SJCRH30 (cell line): ENCODE data around the gene SRRM3. TPM values are rescaled to one million over a fixed set of nuclear protein-coding genes. Genes with fewer than 3 reads are reported as not detected.
"Not testable (repeated sequence)": the region's sequence is repeated elsewhere in the genome, so short reads cannot be mapped to it uniquely, and the experiment has no call there.

Source experiments
- DNase-seq, 2 experiments: peaks; one replicate each; pipeline ENCODE4 v3.0.0-alpha.2; 2015 to 2020
- H3K27ac ChIP-seq: fragments of 250-450 bp; sonication (Bioruptor Pico); 2 replicates; pipeline ENCODE4 v1.5.1; 2020; ENCODE audit warnings: mild to moderate bottlenecking, moderate library complexity
- H3K27me3 ChIP-seq: fragments of 250-450 bp; sonication (Bioruptor Pico); 2 replicates; pipeline ENCODE4 v1.5.1; 2020; ENCODE audit warnings: mild to moderate bottlenecking, moderate library complexity
- H3K36me3 ChIP-seq: fragments of 250-450 bp; sonication (Bioruptor Pico); 2 replicates; pipeline ENCODE4 v1.5.1; 2020; ENCODE audit warnings: mild to moderate bottlenecking, moderate library complexity
- H3K4me1 ChIP-seq: fragments of 250-450 bp; sonication (Bioruptor Pico); 2 replicates; pipeline ENCODE4 v1.5.1; 2020; ENCODE audit warnings: mild to moderate bottlenecking, moderate library complexity
- H3K4me3 ChIP-seq: fragments of 250-450 bp; sonication (Bioruptor Pico); 2 replicates; pipeline ENCODE4 v1.5.1; 2020; ENCODE audit warnings: mild to moderate bottlenecking, moderate library complexity
- H3K9me3 ChIP-seq: fragments of 250-450 bp; sonication (Bioruptor Pico); replicated peaks from 2 replicates; pipeline ENCODE4 v1.5.1; 2020; ENCODE audit warnings: mild to moderate bottlenecking, moderate library complexity
- total RNA-seq: library from RNA; depleted of rRNA; stranded (reverse); fragments of >200 nt; shearing (Covaris generic); gene quantifications from 2 replicates; pipeline ENCODE4 v1.2.3, GENCODE V29; 2014

SRRM3 gene
- total RNA-seq, 1 experiment from 2014 or later: 0.43 TPM

GRCh38 chr7:76292911-76293310 lies 91.2 kb downstream of the SRRM3 start:
- not testable (repeated sequence) for H3K4me3 ChIP-seq, H3K9me3 ChIP-seq, H3K27me3 ChIP-seq, DNase-seq, H3K36me3 ChIP-seq, H3K27ac ChIP-seq
- peaks cover 20% of the 10 kb centered on the region for H3K4me1 ChIP-seq

GRCh38 chr7:76293407-76293901 lies 91.8 kb downstream of the SRRM3 start:
- Histone ChIP-seq H3K27ac (no peak overlapping the region), H3K4me3 (no peak overlapping the region), H3K27me3 (0 out of 2 replicates have a peak, but pooled peaks cover 4% of the 10 kb centered on the region), H3K36me3 (no peaks in the 10 kb centered on the region), H3K9me3 (no peaks in the 10 kb centered on the region), H3K4me1 (peaks cover 20% of the 10 kb centered on the region)
- DNase-seq: no peak

- Histone ChIP-seq H3K36me3 (no peaks in the 10 kb centered on the region), H3K4me1 (peaks cover 20% of the 10 kb centered on the region), H3K27ac (peak overlapping the region; percentile 94), H3K4me3 (peak overlapping the region; percentile 49), H3K9me3 (no peaks in the 10 kb centered on the region), H3K27me3 (0 out of 2 replicates have a peak, but pooled peaks cover 4% of the 10 kb centered on the region)
- DNase-seq: peak; percentile 99
Observed at GRCh38 chr7:76294344-76295024, 92.8 kb downstream of the SRRM3 start.

GRCh38 chr7:76296743-76297740 lies 95.3 kb downstream of the SRRM3 start:
- no peak overlapping the region for H3K27ac ChIP-seq
- DNase-seq: no peak
- peaks cover 18% of the 10 kb centered on the region for H3K4me1 ChIP-seq
- H3K36me3 ChIP-seq: no peaks in the 10 kb centered on the region
- no peak overlapping the region for H3K4me3 ChIP-seq
- 0 out of 2 replicates have a peak, but pooled peaks cover 4% of the 10 kb centered on the region for H3K27me3 ChIP-seq
- H3K9me3 ChIP-seq: no peaks in the 10 kb centered on the region

GRCh38 chr7:76300166-76300731 lies 98.6 kb downstream of the SRRM3 start:
- Histone ChIP-seq H3K4me3 (no peak overlapping the region), H3K27ac (no peak overlapping the region), H3K36me3 (peaks cover 4% of the 10 kb centered on the region; the same call in 1 of the 2 replicates), H3K27me3 (0 out of 2 replicates have a peak, but pooled peaks cover 4% of the 10 kb centered on the region), H3K4me1 (peaks cover 15% of the 10 kb centered on the region), H3K9me3 (no peaks in the 10 kb centered on the region)
- DNase-seq: peak; percentile 54

GRCh38 chr7:76301000-76301399 lies 99.3 kb downstream of the SRRM3 start:
- 0 out of 2 replicates have a peak, but pooled peaks cover 4% of the 10 kb centered on the region for H3K27me3 ChIP-seq
- DNase-seq: no peak
- no peak overlapping the region for H3K27ac ChIP-seq
- no peaks in the 10 kb centered on the region for H3K9me3 ChIP-seq
- no peak overlapping the region for H3K4me3 ChIP-seq
- peaks cover 4% of the 10 kb centered on the region; the same call in 1 of the 2 replicates for H3K36me3 ChIP-seq
- peaks cover 13% of the 10 kb centered on the region for H3K4me1 ChIP-seq

- Histone ChIP-seq H3K4me3 (peak within 1 kb of the TSS; percentile 67), H3K27me3 (no peaks in the 10 kb centered on the region), H3K9me3 (no peaks in the 10 kb centered on the region), H3K4me1 (peaks cover 16% of the 10 kb centered on the region), H3K36me3 (peaks cover 4% of the 10 kb centered on the region; the same call in 1 of the 2 replicates), H3K27ac (peak within 1 kb of the TSS; percentile 41)
- DNase-seq: peak; percentile 91 to 94
Observed at GRCh38 chr7:76302347-76303201, 100.9 kb downstream of the SRRM3 start, which contains the start of gene HSPB1. Gene HSPB1 (plus strand): TSS chr7:76302673. CDS start chr7:76302713, 40 bp downstream.

GRCh38 chr7:76303202-76304147 lies 101.8 kb downstream of the SRRM3 start:
- peaks cover 19% of the 10 kb centered on the region for H3K4me1 ChIP-seq
- peak; percentile 96 to 97 for DNase-seq

GRCh38 chr7:76304888-76305375 lies 103.2 kb downstream of the SRRM3 start:
- Histone ChIP-seq H3K27ac (no peak overlapping the region), H3K9me3 (no peaks in the 10 kb centered on the region), H3K4me3 (no peak overlapping the region), H3K36me3 (peaks cover 4% of the 10 kb centered on the region; the same call in 1 of the 2 replicates), H3K27me3 (no peaks in the 10 kb centered on the region), H3K4me1 (peaks cover 19% of the 10 kb centered on the region)
- no peak for DNase-seq

More at GRCh38 chr7:76303202-76304147, 101.8 kb downstream of the SRRM3 start:
- H3K4me3 ChIP-seq: peak overlapping the region; percentile 67
- no peaks in the 10 kb centered on the region for H3K27me3 ChIP-seq
- peaks cover 4% of the 10 kb centered on the region; the same call in 1 of the 2 replicates for H3K36me3 ChIP-seq
- H3K27ac ChIP-seq: peak overlapping the region; percentile 41
- H3K9me3 ChIP-seq: no peaks in the 10 kb centered on the region

GRCh38 chr7:76308874-76309273 lies 107.2 kb downstream of the SRRM3 start:
- DNase-seq, H3K27ac ChIP-seq, H3K4me3 ChIP-seq, H3K36me3 ChIP-seq, H3K27me3 ChIP-seq, H3K9me3 ChIP-seq: not testable (repeated sequence)
- H3K4me1 ChIP-seq: peaks cover 24% of the 10 kb centered on the region

GRCh38 chr7:76309341-76310101 lies 107.8 kb downstream of the SRRM3 start:
- H3K36me3 ChIP-seq, H3K4me3 ChIP-seq, H3K27me3 ChIP-seq, DNase-seq, H3K9me3 ChIP-seq, H3K27ac ChIP-seq: not testable (repeated sequence)
- peaks cover 21% of the 10 kb centered on the region for H3K4me1 ChIP-seq
